PC-9 (cell line): Measurements from ENCODE around the gene THUMPD3.

Experiments used
- CTCF ChIP-seq: fragments of 200-600 bp; sonication (generic); conservative IDR thresholded peaks from 2 replicates; pipeline ENCODE4 v1.6.1; 2017; ENCODE audit warnings: mixed run types, antibody characterized with exemption, mild to moderate bottlenecking, moderate library complexity
- EZH2 ChIP-seq: fragments of 200-600 bp; sonication (generic); IDR thresholded peaks from 2 replicates; pipeline ENCODE4 v1.8.0; 2017; ENCODE audit warnings: antibody characterized with exemption, low read depth

GRCh38 chr3:9342696-9343095 is 20.2 kb upstream of the THUMPD3 start:
- no peak for TF ChIP-seq CTCF
- no peak for TF ChIP-seq EZH2
